Measurements from ENCODE around the gene SEMA6B. TPM values are rescaled to one million over a fixed set of nuclear protein-coding genes. Genes with fewer than 3 reads are reported as not detected.
A peak's percentile ranks its signal among the peaks of the same experiment; 100 is the strongest.
"Not testable (repeated sequence)": the region's sequence is repeated elsewhere in the genome, so short reads cannot be mapped to it uniquely, and the experiment has no call there.

The SEMA6B gene
- total and polyA plus RNA-seq, 9 donors, result 15.6 to 63.2 (median 50.8) TPM

DNA sequence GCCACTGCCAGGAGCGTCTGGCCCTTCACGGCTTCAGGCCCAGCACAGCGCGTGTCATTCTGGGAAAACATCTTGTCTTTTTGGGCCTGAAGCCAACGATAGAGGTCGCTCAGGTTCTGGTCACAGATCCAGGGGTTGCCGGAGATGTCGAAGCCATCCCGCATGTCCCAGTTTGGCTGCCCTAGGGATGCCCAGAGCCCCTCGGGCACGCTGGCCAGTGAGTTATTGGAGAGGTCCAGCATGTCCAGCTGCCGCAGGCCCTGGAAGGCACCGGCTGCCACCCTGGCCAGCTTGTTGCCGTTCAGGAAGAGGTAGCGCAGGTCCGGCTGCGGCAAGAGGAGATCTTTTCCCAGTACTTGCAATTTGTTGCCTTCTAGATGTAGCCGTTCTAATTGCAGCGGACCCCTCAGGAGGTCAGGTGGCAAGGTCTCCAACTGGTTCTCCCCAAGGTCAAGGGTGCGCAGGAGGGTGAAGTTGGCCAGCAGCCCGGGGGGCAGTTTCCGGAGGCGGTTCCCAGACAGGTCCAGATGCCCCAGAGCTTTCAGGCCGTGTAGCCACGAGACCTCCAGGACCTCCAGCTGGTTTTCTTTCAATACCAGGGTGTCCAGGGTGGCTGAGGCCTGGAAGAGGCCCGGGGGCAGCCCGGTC lies 21.4 kb downstream of the SEMA6B start:
- Histone ChIP-seq H3K9me3 (replicated peaks; ENCODE audit: control insufficient read depth, low read depth, low read length) (peaks cover 8% of the 10 kb centered on the region), H3K4me1 (ENCODE audit: control insufficient read depth, insufficient read depth, low read length) (peaks cover 29% of the 10 kb centered on the region), H3K4me3 (ENCODE audit: low read length) (no peak overlapping the region), H3K27me3 (ENCODE audit: control insufficient read depth, insufficient read depth, low read length) (peaks cover 8% of the 10 kb centered on the region), H3K27ac (ENCODE audit: low read length) (no peak overlapping the region), H3K36me3 (ENCODE audit: control insufficient read depth, insufficient read depth, low read length) (no peaks in the 10 kb centered on the region)
- DNase-seq, result no peak
- WGBS (ENCODE audit: insufficient coverage), result 71% methylated on average over 27 of the region's 27 CpGs

DNA sequence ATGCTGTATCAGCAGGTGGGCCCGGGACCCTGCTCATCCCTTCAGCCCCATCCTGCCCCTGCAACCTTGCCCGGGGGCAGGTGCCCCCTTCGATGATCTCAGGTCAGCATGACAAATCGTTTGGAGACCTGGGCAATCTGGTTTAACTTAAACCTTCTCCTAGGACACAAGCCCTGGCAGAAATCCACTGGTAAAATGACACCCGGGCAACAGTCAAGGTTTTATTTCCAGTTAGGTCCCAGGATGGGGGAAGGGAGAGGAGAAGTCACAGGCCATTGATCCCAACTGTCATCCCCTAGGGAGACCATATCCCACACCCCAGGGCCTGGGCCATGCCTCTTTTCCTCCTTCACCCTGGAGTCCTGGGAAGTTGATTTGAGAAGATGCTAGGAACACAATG lies 22.7 kb downstream of the SEMA6B start:
- DNase-seq, result no peak
- WGBS (ENCODE audit: insufficient coverage), result 26% methylated on average over 4 of the region's 5 CpGs
- H3K4me3 ChIP-seq (ENCODE audit: low read length), result no peak overlapping the region

DNA sequence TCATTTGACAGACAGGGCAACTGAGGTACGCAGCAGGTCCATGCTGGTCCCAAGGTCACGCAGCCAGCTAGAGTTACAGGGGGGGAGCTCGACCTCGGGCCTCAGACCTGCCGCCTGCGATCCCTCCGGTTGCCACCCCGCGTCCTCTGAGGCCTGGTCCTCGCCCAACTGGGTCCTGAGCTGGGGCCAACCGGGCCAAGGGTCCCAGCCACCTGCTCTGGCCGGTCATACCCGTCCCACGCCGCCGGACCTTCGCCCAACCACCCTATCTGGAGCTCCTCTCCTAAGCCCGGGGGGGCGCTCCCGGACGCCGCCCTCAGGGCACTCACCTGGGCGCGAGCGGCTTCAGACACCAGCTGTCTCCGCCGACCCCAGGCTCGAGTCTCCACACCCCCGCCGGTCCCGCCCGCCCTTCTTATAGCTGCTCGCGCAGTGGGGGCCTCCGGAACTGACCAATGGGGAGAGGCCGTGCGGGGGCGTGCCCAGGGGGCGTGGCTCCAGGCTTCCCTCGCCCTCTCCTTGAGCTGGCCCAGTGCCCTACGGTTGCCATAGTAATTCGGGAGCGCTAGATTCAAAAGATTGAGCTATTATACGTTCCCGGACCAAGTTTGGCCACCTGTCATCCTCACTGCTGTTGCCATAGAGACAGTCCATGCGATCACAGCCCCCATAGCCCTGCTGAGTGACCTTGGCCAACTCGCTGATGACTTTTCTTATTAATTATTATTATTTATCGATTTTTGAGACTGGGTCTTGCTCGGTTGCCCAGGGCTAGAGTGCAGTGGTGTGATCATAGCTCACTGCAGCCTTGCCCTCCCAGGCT lies 24.4 kb downstream of the SEMA6B start, which contains the start of gene PLIN5:
Gene PLIN5 (minus strand): TSS at position 389 of the 823 bp plus-strand sequence. CDS start 1,150 bp downstream, outside the sequence.
- 3% methylated on average over 43 of the region's 49 CpGs for WGBS (ENCODE audit: insufficient coverage)

More for the DNA sequence above, 22.7 kb downstream of the SEMA6B start:
- H3K9me3 ChIP-seq (replicated peaks; ENCODE audit: control insufficient read depth, low read depth, low read length), result peaks cover 8% of the 10 kb centered on the region
- H3K36me3 ChIP-seq (ENCODE audit: control insufficient read depth, insufficient read depth, low read length), result no peaks in the 10 kb centered on the region
- H3K27me3 ChIP-seq (ENCODE audit: control insufficient read depth, insufficient read depth, low read length), result peaks cover 8% of the 10 kb centered on the region
- peaks cover 29% of the 10 kb centered on the region for H3K4me1 ChIP-seq (ENCODE audit: control insufficient read depth, insufficient read depth, low read length)
- no peak overlapping the region for H3K27ac ChIP-seq (ENCODE audit: low read length)

DNA sequence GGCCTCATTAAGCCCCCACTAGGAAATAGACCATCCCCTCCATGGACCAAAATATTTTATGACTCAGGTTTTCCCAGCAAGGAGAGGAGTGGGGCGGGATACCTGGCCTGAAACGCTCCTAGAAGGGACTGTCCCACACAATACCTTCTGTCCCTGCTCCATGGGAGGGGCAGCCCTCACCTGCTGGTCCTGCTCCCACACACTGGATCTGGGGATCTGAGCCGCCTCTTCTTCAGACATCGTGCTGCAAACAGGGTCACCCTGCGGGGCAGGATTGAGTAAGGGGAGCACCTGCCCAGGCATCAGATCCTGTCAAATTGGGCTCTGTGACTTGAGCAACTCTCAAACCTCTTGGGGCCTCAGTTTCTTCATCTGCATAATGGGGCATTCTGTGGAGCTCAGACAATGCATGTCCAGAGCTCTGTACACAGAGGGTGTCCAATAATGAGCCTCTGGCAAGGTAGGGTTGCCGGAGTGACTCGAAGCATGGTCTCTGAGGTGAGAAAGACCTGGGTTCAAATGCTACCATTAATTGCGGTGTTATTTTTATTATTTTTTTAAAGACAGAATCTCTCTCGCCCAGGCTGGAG lies 25.6 kb downstream of the SEMA6B start:
- Histone ChIP-seq H3K4me1 (ENCODE audit: control insufficient read depth, insufficient read depth, low read length) (peaks cover 29% of the 10 kb centered on the region), H3K27me3 (ENCODE audit: control insufficient read depth, insufficient read depth, low read length) (peaks cover 8% of the 10 kb centered on the region), H3K4me3 (ENCODE audit: low read length) (no peak overlapping the region), H3K27ac (ENCODE audit: low read length) (no peak overlapping the region), H3K36me3 (ENCODE audit: control insufficient read depth, insufficient read depth, low read length) (no peaks in the 10 kb centered on the region), H3K9me3 (replicated peaks; ENCODE audit: control insufficient read depth, low read depth, low read length) (no peaks in the 10 kb centered on the region)
- no peak for DNase-seq
- WGBS (ENCODE audit: insufficient coverage), result 74% methylated on average over 6 of the region's 9 CpGs

More for the DNA sequence above, 24.4 kb downstream of the SEMA6B start, which contains the start of gene PLIN5:
- H3K9me3 ChIP-seq (replicated peaks; ENCODE audit: control insufficient read depth, low read depth, low read length), result no peaks in the 10 kb centered on the region
- peak; percentile 68 for DNase-seq
- no peak within 1 kb of the TSS for H3K27ac ChIP-seq (ENCODE audit: low read length)
- H3K36me3 ChIP-seq (ENCODE audit: control insufficient read depth, insufficient read depth, low read length), result no peaks in the 10 kb centered on the region
- peak within 1 kb of the TSS; percentile 1 for H3K4me3 ChIP-seq (ENCODE audit: low read length)
- H3K4me1 ChIP-seq (ENCODE audit: control insufficient read depth, insufficient read depth, low read length), result peaks cover 29% of the 10 kb centered on the region
- peaks cover 8% of the 10 kb centered on the region for H3K27me3 ChIP-seq (ENCODE audit: control insufficient read depth, insufficient read depth, low read length)

DNA sequence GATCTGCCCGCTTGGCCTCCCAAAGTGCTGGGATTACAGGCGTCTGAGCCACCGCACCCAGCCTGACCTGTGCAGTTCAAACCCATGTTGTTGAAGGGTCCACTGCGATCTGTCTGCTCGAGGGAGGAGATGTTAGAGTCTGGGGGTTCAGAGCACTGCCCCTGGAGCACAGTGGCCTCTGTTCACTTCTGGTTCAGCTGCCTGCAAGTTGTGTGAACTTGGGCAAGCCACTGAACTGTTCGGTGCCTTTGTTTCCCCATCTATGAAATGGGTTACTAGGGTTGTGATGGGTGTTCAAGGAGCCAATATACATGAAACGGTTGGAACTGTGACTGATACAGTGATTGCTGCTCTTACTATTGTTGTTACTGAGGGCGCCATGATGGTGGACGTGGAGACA lies 26.1 kb downstream of the SEMA6B start:
- H3K4me1 ChIP-seq (ENCODE audit: control insufficient read depth, insufficient read depth, low read length), result peaks cover 27% of the 10 kb centered on the region
- 75% methylated on average over 7 of the region's 9 CpGs for WGBS (ENCODE audit: insufficient coverage)
- peaks cover 8% of the 10 kb centered on the region for H3K27me3 ChIP-seq (ENCODE audit: control insufficient read depth, insufficient read depth, low read length)
- no peak overlapping the region for H3K27ac ChIP-seq (ENCODE audit: low read length)
- no peak overlapping the region for H3K4me3 ChIP-seq (ENCODE audit: low read length)
- H3K9me3 ChIP-seq (replicated peaks; ENCODE audit: control insufficient read depth, low read depth, low read length), result no peaks in the 10 kb centered on the region
- no peak for DNase-seq
- H3K36me3 ChIP-seq (ENCODE audit: control insufficient read depth, insufficient read depth, low read length), result no peaks in the 10 kb centered on the region

DNA sequence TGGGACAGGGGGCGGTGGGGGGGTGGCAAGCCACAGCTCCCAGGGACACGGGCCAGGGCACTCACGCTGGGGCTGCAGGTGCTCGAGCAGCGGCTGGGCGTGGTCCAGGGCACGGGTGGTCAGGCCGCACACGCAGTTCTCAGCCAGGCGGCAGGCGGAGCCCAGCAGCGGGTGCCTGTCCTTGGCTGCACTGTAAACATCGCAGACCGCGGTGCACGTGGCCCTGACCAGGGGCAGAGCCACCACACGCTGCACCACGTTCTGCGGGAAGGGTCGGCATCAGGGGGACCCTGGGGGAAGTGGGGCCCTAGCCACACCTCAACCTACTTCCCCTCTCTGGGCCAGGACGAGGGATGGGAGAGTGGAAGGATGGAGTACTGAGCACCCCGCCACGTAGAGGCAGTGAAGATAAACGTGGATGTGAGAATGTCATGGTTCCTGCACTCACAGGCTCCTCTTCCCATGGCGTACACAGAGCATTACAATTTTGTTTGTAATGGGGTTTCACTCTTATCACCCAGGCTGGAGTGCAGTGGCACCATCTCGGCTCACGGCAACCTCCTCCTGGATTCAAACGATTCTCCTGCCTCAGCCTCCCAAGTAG lies 27.8 kb downstream of the SEMA6B start:
- Histone ChIP-seq H3K27ac (ENCODE audit: low read length) (no peak overlapping the region), H3K9me3 (replicated peaks; ENCODE audit: control insufficient read depth, low read depth, low read length) (no peaks in the 10 kb centered on the region), H3K4me1 (ENCODE audit: control insufficient read depth, insufficient read depth, low read length) (peaks cover 13% of the 10 kb centered on the region), H3K27me3 (ENCODE audit: control insufficient read depth, insufficient read depth, low read length) (peaks cover 8% of the 10 kb centered on the region), H3K4me3 (ENCODE audit: low read length) (no peak overlapping the region), H3K36me3 (ENCODE audit: control insufficient read depth, insufficient read depth, low read length) (no peaks in the 10 kb centered on the region)
- WGBS (ENCODE audit: insufficient coverage), result 59% methylated on average over 10 of the region's 28 CpGs
- no peak for DNase-seq

DNA sequence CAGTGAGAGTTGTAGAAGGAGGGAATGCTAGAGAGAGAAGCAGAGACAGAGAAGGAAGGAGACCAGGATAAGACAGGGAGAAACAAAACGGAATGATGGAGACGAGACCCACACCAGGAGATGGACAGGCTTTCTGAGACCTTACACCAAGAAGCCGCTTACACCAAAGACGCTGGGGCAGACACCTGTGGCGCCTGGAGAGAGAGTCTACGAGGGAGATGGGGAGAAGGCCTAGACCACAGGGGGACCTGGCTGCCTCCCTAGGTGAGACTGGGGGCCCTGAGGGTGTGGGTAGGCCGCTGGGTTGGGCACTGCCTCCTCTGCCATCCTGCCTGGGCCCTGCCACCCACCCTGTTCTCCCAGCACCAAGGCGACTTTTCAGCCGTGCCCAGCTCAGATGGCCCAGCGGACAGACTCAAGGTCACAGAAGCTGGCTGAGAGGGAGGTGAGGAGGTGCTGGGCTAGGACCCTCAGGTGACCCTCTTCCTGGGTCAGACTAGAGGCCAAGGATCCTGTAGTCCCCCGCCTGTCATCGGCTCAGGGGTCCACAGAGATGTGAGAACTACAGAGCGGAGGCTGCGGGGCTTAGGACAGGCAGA lies 29.5 kb downstream of the SEMA6B start:
- no peak for DNase-seq
- 75% methylated on average over 11 of the region's 14 CpGs for WGBS (ENCODE audit: insufficient coverage)
- peaks cover 3% of the 10 kb centered on the region for H3K27me3 ChIP-seq (ENCODE audit: control insufficient read depth, insufficient read depth, low read length)
- no peak overlapping the region for H3K27ac ChIP-seq (ENCODE audit: low read length)
- no peak overlapping the region for H3K4me3 ChIP-seq (ENCODE audit: low read length)
- H3K4me1 ChIP-seq (ENCODE audit: control insufficient read depth, insufficient read depth, low read length), result peaks cover 4% of the 10 kb centered on the region
- no peaks in the 10 kb centered on the region for H3K36me3 ChIP-seq (ENCODE audit: control insufficient read depth, insufficient read depth, low read length)
- H3K9me3 ChIP-seq (replicated peaks; ENCODE audit: control insufficient read depth, low read depth, low read length), result no peaks in the 10 kb centered on the region

DNA sequence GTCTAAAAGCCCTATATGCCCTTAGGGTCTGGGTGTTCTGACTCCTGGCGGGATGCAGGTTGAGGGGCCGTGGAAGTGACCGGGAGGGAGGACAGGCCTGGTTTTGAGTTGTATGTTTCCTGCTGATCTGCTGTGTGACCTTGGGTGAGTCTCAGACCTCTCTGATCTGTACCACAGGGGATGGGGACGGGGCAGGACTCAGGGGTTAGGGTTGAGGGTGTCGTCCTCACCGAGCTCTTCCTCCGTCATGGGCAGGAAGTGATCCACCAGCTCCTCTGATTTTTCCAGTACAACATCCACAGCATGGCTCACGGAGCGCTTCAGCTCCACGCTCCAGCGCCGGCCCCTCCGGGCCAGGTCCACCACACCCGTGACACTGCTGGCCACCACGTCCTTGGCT lies 30.6 kb downstream of the SEMA6B start:
- Histone ChIP-seq H3K4me1 (ENCODE audit: control insufficient read depth, insufficient read depth, low read length) (no peaks in the 10 kb centered on the region), H3K27me3 (ENCODE audit: control insufficient read depth, insufficient read depth, low read length) (no peaks in the 10 kb centered on the region), H3K4me3 (ENCODE audit: low read length) (no peak overlapping the region), H3K27ac (ENCODE audit: low read length) (no peak overlapping the region), H3K36me3 (ENCODE audit: control insufficient read depth, insufficient read depth, low read length) (no peaks in the 10 kb centered on the region), H3K9me3 (replicated peaks; ENCODE audit: control insufficient read depth, low read depth, low read length) (no peaks in the 10 kb centered on the region)
- DNase-seq, result no peak
- WGBS (ENCODE audit: insufficient coverage), result 74% methylated on average over 14 of the region's 15 CpGs

DNA sequence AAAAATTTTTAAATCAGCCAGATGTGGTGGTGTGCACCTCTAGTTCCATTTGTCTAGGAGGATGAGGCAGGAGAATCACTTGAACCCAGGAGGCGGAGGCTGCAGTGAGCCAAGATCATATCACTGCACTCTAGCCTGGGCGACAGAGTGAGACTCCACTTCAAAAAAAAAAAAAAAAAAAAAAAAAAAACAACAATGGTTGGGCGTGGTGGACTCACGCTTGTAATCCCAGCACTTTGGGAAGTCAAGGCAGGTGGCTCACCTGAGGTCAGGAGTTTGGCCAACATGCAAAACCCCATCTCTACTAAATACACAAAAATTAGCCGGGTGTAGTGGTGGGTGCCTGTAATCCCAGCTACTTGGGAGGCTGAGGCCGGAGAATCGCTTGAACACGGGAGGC lies 32.1 kb downstream of the SEMA6B start:
- not testable (repeated sequence) for H3K27me3 ChIP-seq (ENCODE audit: control insufficient read depth, insufficient read depth, low read length); H3K4me1 ChIP-seq (ENCODE audit: control insufficient read depth, insufficient read depth, low read length); H3K9me3 ChIP-seq (replicated peaks; ENCODE audit: control insufficient read depth, low read depth, low read length); H3K27ac ChIP-seq (ENCODE audit: low read length); H3K36me3 ChIP-seq (ENCODE audit: control insufficient read depth, insufficient read depth, low read length); H3K4me3 ChIP-seq (ENCODE audit: low read length); DNase-seq
- 93% methylated on average over 3 of the region's 8 CpGs for WGBS (ENCODE audit: insufficient coverage)
